GM21529 (cell line): ENCODE results near the gene PAX8.
"Not testable (repeated sequence)": the region's sequence is repeated elsewhere in the genome, so short reads cannot be mapped to it uniquely, and the experiment has no call there.

Experiments used
- ATAC-seq: cut with Tn5 transposase; IDR thresholded peaks from one replicate; pipeline ENCODE4 v1.9.1; 2021; ENCODE audit not compliant: unreplicated experiment

The PAX8 gene

GRCh38 chr2:113291191-113291590 is 12.5 kb upstream of the PAX8 start:
- ATAC-seq, result no peak

- not testable (repeated sequence) for ATAC-seq
These were observed 10.0 kb upstream of the PAX8 start for GRCh38 chr2:113288674-113289149.

GRCh38 chr2:113288117-113288673 is 9.5 kb upstream of the PAX8 start:
- not testable (repeated sequence) for ATAC-seq

- no peak for ATAC-seq
These were observed 7.1 kb upstream of the PAX8 start for GRCh38 chr2:113285816-113286215.

- not testable (repeated sequence) for ATAC-seq
These were observed 6.3 kb upstream of the PAX8 start for GRCh38 chr2:113284999-113285398.

- no peak for ATAC-seq
These were observed 5.8 kb upstream of the PAX8 start for GRCh38 chr2:113284476-113284875.

- ATAC-seq, result no peak
These were observed 5.1 kb upstream of the PAX8 start for GRCh38 chr2:113283704-113284284.

GRCh38 chr2:113282747-113283533 is 4.2 kb upstream of the PAX8 start:
- ATAC-seq, result no peak

- no peak for ATAC-seq
These were observed 3.4 kb upstream of the PAX8 start for GRCh38 chr2:113281910-113282746.

- no peak for ATAC-seq
These were observed 514 bp downstream of the PAX8 start for GRCh38 chr2:113278073-113278741.

GRCh38 chr2:113277474-113278072 is 1.1 kb downstream of the PAX8 start:
- no peak for ATAC-seq

- ATAC-seq, result no peak
These were observed 1.8 kb downstream of the PAX8 start for GRCh38 chr2:113276761-113277425.

- ATAC-seq, result no peak
These were observed 2.4 kb downstream of the PAX8 start for GRCh38 chr2:113276216-113276760.

GRCh38 chr2:113275556-113276215 is 3.0 kb downstream of the PAX8 start:
- no peak for ATAC-seq

- ATAC-seq, result no peak
These were observed 4.3 kb downstream of the PAX8 start for GRCh38 chr2:113274432-113274831.

GRCh38 chr2:113273981-113274380 is 4.7 kb downstream of the PAX8 start:
- ATAC-seq, result no peak

- no peak for ATAC-seq
These were observed 5.6 kb downstream of the PAX8 start for GRCh38 chr2:113273027-113273551.

GRCh38 chr2:113272477-113272876 is 6.2 kb downstream of the PAX8 start:
- ATAC-seq, result no peak
